Measurements from ENCODE around the gene SERPINB3.
"Not testable (repeated sequence)": the region's sequence is repeated elsewhere in the genome, so short reads cannot be mapped to it uniquely, and the experiment has no call there.

The SERPINB3 gene

GRCh38 chr18:63646936-63647335, 14.8 kb downstream of the SERPINB3 start:
- DNase-seq (ENCODE audit: low spot score) = no peak

DNA sequence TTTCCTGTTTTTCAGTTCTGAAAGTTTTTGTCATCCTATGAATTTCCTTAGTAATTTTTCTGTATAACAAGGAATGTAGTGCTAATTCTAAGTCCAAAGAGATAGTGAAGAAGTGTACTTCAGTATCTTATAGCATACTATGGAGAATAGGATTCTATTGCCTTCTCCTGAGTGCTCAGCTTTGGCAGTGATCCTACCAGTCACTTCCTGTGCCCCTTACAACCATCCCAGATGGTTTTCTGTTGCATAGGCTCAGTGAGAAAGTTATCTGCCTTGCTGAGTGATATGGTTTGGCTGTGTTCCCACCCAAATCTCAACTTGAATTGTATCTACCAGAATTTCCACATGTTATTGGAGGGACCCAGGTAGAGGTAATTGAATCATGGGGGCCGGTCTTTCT, 17.0 kb downstream of the SERPINB3 start:
- not testable (repeated sequence) for DNase-seq (ENCODE audit: low spot score)

- DNase-seq (ENCODE audit: low spot score) = not testable (repeated sequence)
Observed at GRCh38 chr18:63644142-63644541, 17.6 kb downstream of the SERPINB3 start, which contains the start of gene SERPINB4. Gene SERPINB4 (minus strand): TSS chr18:63644256. CDS start chr18:63643577, 679 bp downstream.

- DNase-seq (ENCODE audit: low spot score) = not testable (repeated sequence)
Observed at GRCh38 chr18:63642668-63643356, 18.9 kb downstream of the SERPINB3 start.

DNA sequence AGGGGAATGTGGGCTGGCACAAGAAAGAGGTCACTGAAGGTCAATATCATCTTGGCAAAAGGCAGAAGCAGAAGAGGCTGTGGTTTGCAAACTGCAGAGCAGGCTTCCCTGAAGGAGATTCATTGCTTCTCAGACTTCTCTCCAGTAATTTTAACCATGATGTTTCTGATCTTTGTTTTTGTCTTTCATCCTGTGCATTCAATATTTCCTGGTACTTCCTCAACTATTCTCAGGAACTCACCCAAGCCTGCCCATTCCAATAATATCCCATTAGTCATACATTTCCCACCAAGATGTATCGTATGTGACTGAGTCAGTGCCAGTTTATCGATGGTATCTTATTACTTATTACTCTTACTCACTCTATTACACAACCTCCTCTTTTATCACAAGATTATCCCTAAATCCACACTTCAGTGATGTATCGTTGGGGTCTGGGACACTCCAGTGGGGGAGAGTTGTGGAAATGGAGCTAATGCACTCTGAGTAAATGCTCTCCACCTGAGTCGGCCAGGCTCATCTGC, 20.5 kb downstream of the SERPINB3 start:
- not testable (repeated sequence) for DNase-seq (ENCODE audit: low spot score)

GRCh38 chr18:63637703-63638102, 24.0 kb downstream of the SERPINB3 start:
- no peak for DNase-seq (ENCODE audit: low spot score)

DNA sequence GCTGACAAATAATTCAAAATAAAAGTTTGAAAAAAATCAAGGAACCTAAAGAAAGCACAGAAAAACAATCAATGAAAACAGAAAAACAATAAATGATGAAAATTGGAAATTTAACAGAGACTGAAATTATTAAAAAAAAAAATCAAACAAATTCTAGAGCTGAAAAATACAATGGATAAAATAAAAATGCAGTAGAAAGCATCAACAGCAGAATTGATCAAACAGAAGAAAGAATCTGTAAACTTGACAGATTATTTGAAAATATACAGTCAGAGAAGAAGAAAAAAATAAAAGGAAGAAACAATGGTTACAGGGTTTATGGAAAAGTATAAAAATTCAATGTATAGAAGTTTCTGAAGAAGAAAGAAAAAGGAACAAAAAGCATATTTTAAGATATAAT, 33.9 kb downstream of the SERPINB3 start:
- no peak for DNase-seq (ENCODE audit: low spot score)

DNA sequence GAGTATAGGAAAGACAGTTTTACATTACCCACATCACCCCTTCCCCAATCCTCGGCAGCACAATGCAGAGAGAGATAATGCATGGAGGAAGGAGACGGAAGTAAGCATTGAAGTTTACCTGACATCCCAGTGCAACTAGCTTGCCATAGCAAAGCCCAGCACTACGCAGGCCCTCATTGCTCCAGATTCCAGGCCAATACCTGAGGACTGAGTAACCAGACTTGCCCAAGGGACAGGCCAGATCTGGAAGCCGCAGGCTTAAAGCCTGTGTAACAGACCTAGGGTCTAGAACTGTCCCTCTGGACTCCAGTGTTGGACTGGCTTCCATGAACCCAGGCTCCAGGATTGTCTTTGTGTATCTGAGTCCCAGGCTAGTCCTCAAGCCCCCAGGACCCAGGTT, 35.3 kb downstream of the SERPINB3 start:
- no peak for DNase-seq (ENCODE audit: low spot score)

GRCh38 chr18:63624863-63625262, 36.8 kb downstream of the SERPINB3 start:
- no peak for DNase-seq (ENCODE audit: low spot score)

- DNase-seq (ENCODE audit: low spot score) = no peak
Observed at GRCh38 chr18:63619661-63620060, 42.0 kb downstream of the SERPINB3 start.

- no peak for DNase-seq (ENCODE audit: low spot score)
Observed at GRCh38 chr18:63617915-63618234, 43.8 kb downstream of the SERPINB3 start.

GRCh38 chr18:63617049-63617914, 44.4 kb downstream of the SERPINB3 start:
- no peak for DNase-seq (ENCODE audit: low spot score)

DNA sequence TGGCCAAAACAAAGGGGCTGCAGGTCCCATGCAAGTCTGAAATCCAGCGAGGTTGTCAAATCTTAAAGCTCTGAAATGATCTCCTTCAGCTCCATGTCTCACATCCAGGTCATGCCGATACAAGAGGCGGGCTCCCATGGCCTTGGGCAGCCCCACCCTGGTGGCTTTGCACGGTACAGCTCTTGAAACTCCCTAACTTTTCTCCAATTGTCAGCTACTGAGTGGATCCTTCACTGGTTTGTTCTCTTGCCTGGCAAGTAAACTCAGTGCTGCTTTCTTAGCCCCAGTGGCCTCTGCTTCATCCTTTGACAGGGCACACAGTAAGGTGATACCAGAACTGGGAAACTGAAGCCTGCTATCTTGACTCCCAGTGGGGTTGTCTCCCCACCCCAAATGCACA, 48.3 kb downstream of the SERPINB3 start:
- DNase-seq (ENCODE audit: low spot score) = no peak

- no peak for DNase-seq (ENCODE audit: low spot score)
Observed at GRCh38 chr18:63606526-63606925, 55.2 kb downstream of the SERPINB3 start.
